Inflammatory macrophage (primary cell): Measurements from ENCODE around the gene MYO5C.

Source experiments
- DNase-seq, 2 donors: peaks; one replicate each; pipeline ENCODE4 v3.0.0-alpha.2; 2020 to 2022

Gene MYO5C

GRCh38 chr15:52146261-52146660 lies 149.3 kb downstream of the MYO5C start:
- no peak for DNase-seq

- DNase-seq = no peak
These were observed 150.9 kb downstream of the MYO5C start for GRCh38 chr15:52144656-52145178.

GRCh38 chr15:52143873-52144272 lies 151.7 kb downstream of the MYO5C start:
- DNase-seq = no peak
